B cell (primary cell): Measurements from ENCODE around the gene BMPER. TPM values are rescaled to one million over a fixed set of nuclear protein-coding genes. Genes with fewer than 3 reads are reported as not detected.

Experiments
- ATAC-seq: fragments of 200-7000 bp; cut with Tn5 transposase; one replicate; pipeline ENCODE4 v1.10.0; 2021; ENCODE audit warnings: low read depth, mild to moderate bottlenecking, moderate number of reproducible peaks, moderate library complexity
- CTCF ChIA-PET: fragments of 350-600 bp; sonication (Branson Sonifier 250); formaldehyde crosslinking; loops from one replicate; lab custom pipeline; 2021; ENCODE audit warnings: antibody characterized with exemption, inconsistent platforms; lab: Charles Lee
- POLR2A ChIA-PET: fragments of 350-600 bp; sonication (Branson Sonifier 250); formaldehyde crosslinking; loops from one replicate; lab custom pipeline; 2021; ENCODE audit warnings: antibody characterized with exemption; lab: Charles Lee
- DNase-seq: peaks from one replicate; pipeline ENCODE4 v3.0.0; 2013
- H2AFZ ChIP-seq: 2 replicates; pipeline ENCODE4 v1.6.1; 2012; ENCODE audit warnings: mild to moderate bottlenecking, low read depth, low read length; ENCODE audit not compliant: insufficient read depth, poor library complexity, severe bottlenecking
- H3K27ac ChIP-seq, 2 donors: 1 replicate in 1 of 2; 2 replicates in 1 of 2; pipeline ENCODE4 v1.5.1; 2012 to 2013; ENCODE audit warnings: low read length in 2 of 2, mild to moderate bottlenecking in 2 of 2, moderate library complexity in 1 of 2
- H3K27me3 ChIP-seq, 4 experiments: fragments of 200-600 bp in 1 of 4; sonication (generic) in 1 of 4; replicated peaks in 1 of 4; 1 replicate in 2 of 4; 2 replicates in 2 of 4; pipeline versions ENCODE4 v1.6.1 to v1.7.0; 2013 to 2016; ENCODE audit warnings: low read length in 3 of 4, mild to moderate bottlenecking in 2 of 4, mixed read lengths in 1 of 4, moderate library complexity in 1 of 4; ENCODE audit not compliant: insufficient read depth in 4 of 4, control insufficient read depth in 3 of 4; ENCODE audit errors: control extremely low read depth in 1 of 4
- H3K36me3 ChIP-seq, 2 experiments: replicated peaks in 1 of 2; 1 replicate in 1 of 2; 2 replicates in 1 of 2; pipeline versions ENCODE4 v1.6.1 to v1.7.1; 2013; ENCODE audit warnings: low read length in 1 of 2; ENCODE audit not compliant: insufficient read depth in 2 of 2, control insufficient read depth in 1 of 2; ENCODE audit errors: control extremely low read depth in 1 of 2, extremely low read depth in 1 of 2
- H3K4me1 ChIP-seq, 2 donors: fragments of 200-600 bp in 1 of 2; sonication (generic) in 1 of 2; 1 replicate in 1 of 2; 2 replicates in 1 of 2; pipeline versions ENCODE4 v1.5.1 to v1.6.1; 2013 to 2017; ENCODE audit warnings: low read length in 2 of 2; ENCODE audit not compliant: control insufficient read depth in 2 of 2, insufficient read depth in 2 of 2
- H3K4me2 ChIP-seq: replicated peaks from 2 replicates; pipeline ENCODE3; 2012; ENCODE audit warnings: mild to moderate bottlenecking, low read depth, low read length; ENCODE audit not compliant: poor library complexity, severe bottlenecking
- H3K4me3 ChIP-seq, 5 experiments: fragments of 200-600 bp in 1 of 5; sonication (generic) in 1 of 5; 1 replicate in 3 of 5; 2 replicates in 2 of 5; pipeline versions ENCODE4 v1.5.1 to v1.7.0; 2011 to 2016; ENCODE audit warnings: low read length in 4 of 5, mild to moderate bottlenecking in 4 of 5, low read depth in 2 of 5, control low read depth in 1 of 5, moderate library complexity in 1 of 5; ENCODE audit not compliant: insufficient read depth in 1 of 5; ENCODE audit errors: control extremely low read depth in 1 of 5, extremely low read depth in 1 of 5
- H3K79me2 ChIP-seq: fragments of 200-600 bp; sonication (generic); one replicate; pipeline ENCODE4 v1.6.0; 2016; ENCODE audit warnings: low read length; ENCODE audit not compliant: control insufficient read depth, insufficient read depth
- H3K9ac ChIP-seq: fragments of 200-600 bp; sonication (generic); 2 replicates; pipeline ENCODE4 v1.6.1; 2017; ENCODE audit warnings: mild to moderate bottlenecking, low read length, moderate library complexity
- H3K9me3 ChIP-seq, 3 donors: one replicate each; pipeline versions ENCODE4 v1.6.1 to v1.7.1; 2013; ENCODE audit warnings: low read length in 2 of 3; ENCODE audit not compliant: control insufficient read depth in 2 of 3, insufficient read depth in 1 of 3; ENCODE audit errors: control extremely low read depth in 1 of 3
- H4K20me1 ChIP-seq: 2 replicates; pipeline ENCODE4 v1.6.0; 2012; ENCODE audit warnings: mild to moderate bottlenecking, low read length; ENCODE audit not compliant: insufficient read depth, control insufficient read depth, poor library complexity, severe bottlenecking
- H3K27ac Mint-ChIP-seq: one replicate; pipeline ENCODE4 v1.8.0; 2021; ENCODE audit warnings: mixed read lengths
- H3K27me3 Mint-ChIP-seq: one replicate; pipeline ENCODE4 v1.8.0; 2021; ENCODE audit warnings: mixed read lengths
- H3K4me1 Mint-ChIP-seq: one replicate; pipeline ENCODE4 v1.8.0; 2021; ENCODE audit warnings: mixed read lengths
- H3K4me3 Mint-ChIP-seq: one replicate; pipeline ENCODE4 v1.8.0; 2021; ENCODE audit warnings: mixed read lengths
- H3K9me3 Mint-ChIP-seq: one replicate; pipeline ENCODE4 v1.8.0; 2022; ENCODE audit warnings: mixed read lengths; ENCODE audit not compliant: insufficient read depth
- EZH2 ChIP-seq: IDR thresholded peaks from 2 replicates; pipeline ENCODE4 v1.6.1; 2012; ENCODE audit warnings: borderline replicate concordance, low read depth, mild to moderate bottlenecking, moderate library complexity, low read length; ENCODE audit not compliant: insufficient read depth, poor library complexity, severe bottlenecking
- WGBS: methylation state at CpG from one replicate; pipeline ENCODE4 v1.1.5; 2013; ENCODE audit warnings: missing lambda C conversion rate; ENCODE audit not compliant: insufficient coverage; 5-methylcytosine and 5-hydroxymethylcytosine counted together
- intact Hi-C: fragments of 100-400 bp; cut with micrococcal nuclease; formaldehyde crosslinking; loops from one replicate; pipeline ENCODE4 v1.10.0; 2022
- polyA plus RNA-seq: library from polyadenylated mRNA; depleted of rRNA; stranded (reverse); fragments of >200 nt; gene quantifications from 2 replicates; pipeline ENCODE4 v1.2.3, GENCODE V29; 2012
- total RNA-seq, 2 donors: library from RNA; stranded (reverse); fragments of 120-200 nt in 1 of 2; gene quantifications; 1 replicate in 1 of 2; 2 replicates in 1 of 2; pipeline versions ENCODE4 v1.2.3 to v1.2.4, GENCODE V29; 2013 to 2022
- TF ChIP-seq, protein P1 (sequence below): fragments of 200-600 bp; IDR thresholded peaks from one replicate; pipeline ENCODE4 v1.8.0; 2022; ENCODE audit warnings: antibody characterized with exemption, mild to moderate bottlenecking

The BMPER gene
- total and polyA plus RNA-seq, 2 donors (not counting 1 experiment from before 2014, with no cell fraction given) = not detected

- no peak overlapping the region for H3K27ac Mint-ChIP-seq
- no peaks in the 10 kb centered on the region for H3K27me3 Mint-ChIP-seq
- TF ChIP-seq, protein P1, sequence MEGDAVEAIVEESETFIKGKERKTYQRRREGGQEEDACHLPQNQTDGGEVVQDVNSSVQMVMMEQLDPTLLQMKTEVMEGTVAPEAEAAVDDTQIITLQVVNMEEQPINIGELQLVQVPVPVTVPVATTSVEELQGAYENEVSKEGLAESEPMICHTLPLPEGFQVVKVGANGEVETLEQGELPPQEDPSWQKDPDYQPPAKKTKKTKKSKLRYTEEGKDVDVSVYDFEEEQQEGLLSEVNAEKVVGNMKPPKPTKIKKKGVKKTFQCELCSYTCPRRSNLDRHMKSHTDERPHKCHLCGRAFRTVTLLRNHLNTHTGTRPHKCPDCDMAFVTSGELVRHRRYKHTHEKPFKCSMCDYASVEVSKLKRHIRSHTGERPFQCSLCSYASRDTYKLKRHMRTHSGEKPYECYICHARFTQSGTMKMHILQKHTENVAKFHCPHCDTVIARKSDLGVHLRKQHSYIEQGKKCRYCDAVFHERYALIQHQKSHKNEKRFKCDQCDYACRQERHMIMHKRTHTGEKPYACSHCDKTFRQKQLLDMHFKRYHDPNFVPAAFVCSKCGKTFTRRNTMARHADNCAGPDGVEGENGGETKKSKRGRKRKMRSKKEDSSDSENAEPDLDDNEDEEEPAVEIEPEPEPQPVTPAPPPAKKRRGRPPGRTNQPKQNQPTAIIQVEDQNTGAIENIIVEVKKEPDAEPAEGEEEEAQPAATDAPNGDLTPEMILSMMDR = no peak
- TF ChIP-seq EZH2 = no peak
Observed at GRCh38 chr7:34078864-34079263, 173.5 kb downstream of the BMPER start.

GRCh38 chr7:34080513-34080912 lies 175.2 kb downstream of the BMPER start:
- H3K9ac ChIP-seq = no peak overlapping the region
- no peak overlapping the region for H3K27ac ChIP-seq
- no peak for ATAC-seq
- no peak overlapping the region for H2AFZ ChIP-seq
- ChIA-PET POLR2A (no interaction called here), CTCF (no interaction called here)
- peaks cover 0 to 4% (median 0%) of the 10 kb centered on the region in 3 donors for H3K9me3 ChIP-seq
- Mint-ChIP-seq H3K9me3 (no peaks in the 10 kb centered on the region), H3K27ac (no peak overlapping the region), H3K4me3 (no peak overlapping the region), H3K4me1 (no peaks in the 10 kb centered on the region), H3K27me3 (no peaks in the 10 kb centered on the region)
- H4K20me1 ChIP-seq = no peaks in the 10 kb centered on the region
- DNase-seq = no peak
- no peaks in the 10 kb centered on the region for H3K4me1 ChIP-seq
- no peaks in the 10 kb centered on the region for H3K27me3 ChIP-seq
- TF ChIP-seq EZH2 = no peak
- TF ChIP-seq, protein P1 = no peak
- no peak overlapping the region for H3K4me3 ChIP-seq
- H3K36me3 ChIP-seq = no peaks in the 10 kb centered on the region
- WGBS = 100% methylated on average over 1 of the region's 5 CpGs
- intact Hi-C loops = no loop called here
- H3K4me2 ChIP-seq = no peak overlapping the region
- H3K79me2 ChIP-seq = no peaks in the 10 kb centered on the region

More at GRCh38 chr7:34078864-34079263, 173.5 kb downstream of the BMPER start:
- Histone ChIP-seq H3K4me2 (no peak overlapping the region), H3K27me3 (no peaks in the 10 kb centered on the region), H3K27ac (no peak overlapping the region), H3K36me3 (no peaks in the 10 kb centered on the region), H3K9me3 (peaks cover 0 to 4% (median 0%) of the 10 kb centered on the region in 3 donors), H2AFZ (no peak overlapping the region), H3K79me2 (no peaks in the 10 kb centered on the region), H3K4me3 (no peak overlapping the region), H4K20me1 (no peaks in the 10 kb centered on the region), H3K9ac (no peak overlapping the region), H3K4me1 (no peaks in the 10 kb centered on the region)
- no peak for ATAC-seq
- 91% methylated on average over 30 of the region's 30 CpGs for WGBS
- Mint-ChIP-seq H3K9me3 (no peaks in the 10 kb centered on the region), H3K4me3 (no peak overlapping the region), H3K4me1 (no peaks in the 10 kb centered on the region)
- DNase-seq = no peak
- ChIA-PET CTCF (no interaction called here), POLR2A (no interaction called here)
- intact Hi-C loops = no loop called here
